ENCODE results near the gene SUGCT.

- TF ChIP-seq CTCF (IDR thresholded peaks at IDR 0.05) (no peak), POLR2A (IDR thresholded peaks at IDR 0.05) (no peak)
Measured at GRCh38 chr7:40742270-40742669, 607.5 kb downstream of the SUGCT start.
